B cell (primary cell): ENCODE data around the gene NPAS2. TPM values are rescaled to one million over a fixed set of nuclear protein-coding genes. Genes with fewer than 3 reads are reported as not detected.

Experiments used
- ATAC-seq: fragments of 200-7000 bp; cut with Tn5 transposase; one replicate; pipeline ENCODE4 v1.10.0; 2021; ENCODE audit warnings: low read depth, mild to moderate bottlenecking, moderate number of reproducible peaks, moderate library complexity
- CTCF ChIA-PET: fragments of 350-600 bp; sonication (Branson Sonifier 250); formaldehyde crosslinking; loops from one replicate; lab custom pipeline; 2021; ENCODE audit warnings: antibody characterized with exemption, inconsistent platforms; lab: Charles Lee
- POLR2A ChIA-PET: fragments of 350-600 bp; sonication (Branson Sonifier 250); formaldehyde crosslinking; loops from one replicate; lab custom pipeline; 2021; ENCODE audit warnings: antibody characterized with exemption; lab: Charles Lee
- DNase-seq: peaks from one replicate; pipeline ENCODE4 v3.0.0; 2013
- H2AFZ ChIP-seq: 2 replicates; pipeline ENCODE4 v1.6.1; 2012; ENCODE audit warnings: mild to moderate bottlenecking, low read depth, low read length; ENCODE audit not compliant: insufficient read depth, poor library complexity, severe bottlenecking
- H3K27ac ChIP-seq, 2 donors: 1 replicate in 1 of 2; 2 replicates in 1 of 2; pipeline ENCODE4 v1.5.1; 2012 to 2013; ENCODE audit warnings: low read length in 2 of 2, mild to moderate bottlenecking in 2 of 2, moderate library complexity in 1 of 2
- H3K27me3 ChIP-seq, 4 experiments: fragments of 200-600 bp in 1 of 4; sonication (generic) in 1 of 4; replicated peaks in 1 of 4; 1 replicate in 2 of 4; 2 replicates in 2 of 4; pipeline versions ENCODE4 v1.6.1 to v1.7.0; 2013 to 2016; ENCODE audit warnings: low read length in 3 of 4, mild to moderate bottlenecking in 2 of 4, mixed read lengths in 1 of 4, moderate library complexity in 1 of 4; ENCODE audit not compliant: insufficient read depth in 4 of 4, control insufficient read depth in 3 of 4; ENCODE audit errors: control extremely low read depth in 1 of 4
- H3K36me3 ChIP-seq, 2 experiments: replicated peaks in 1 of 2; 1 replicate in 1 of 2; 2 replicates in 1 of 2; pipeline versions ENCODE4 v1.6.1 to v1.7.1; 2013; ENCODE audit warnings: low read length in 1 of 2; ENCODE audit not compliant: insufficient read depth in 2 of 2, control insufficient read depth in 1 of 2; ENCODE audit errors: control extremely low read depth in 1 of 2, extremely low read depth in 1 of 2
- H3K4me1 ChIP-seq, 2 donors: fragments of 200-600 bp in 1 of 2; sonication (generic) in 1 of 2; 1 replicate in 1 of 2; 2 replicates in 1 of 2; pipeline versions ENCODE4 v1.5.1 to v1.6.1; 2013 to 2017; ENCODE audit warnings: low read length in 2 of 2; ENCODE audit not compliant: control insufficient read depth in 2 of 2, insufficient read depth in 2 of 2
- H3K4me2 ChIP-seq: replicated peaks from 2 replicates; pipeline ENCODE3; 2012; ENCODE audit warnings: mild to moderate bottlenecking, low read depth, low read length; ENCODE audit not compliant: poor library complexity, severe bottlenecking
- H3K4me3 ChIP-seq, 5 experiments: fragments of 200-600 bp in 1 of 5; sonication (generic) in 1 of 5; 1 replicate in 3 of 5; 2 replicates in 2 of 5; pipeline versions ENCODE4 v1.5.1 to v1.7.0; 2011 to 2016; ENCODE audit warnings: low read length in 4 of 5, mild to moderate bottlenecking in 4 of 5, low read depth in 2 of 5, control low read depth in 1 of 5, moderate library complexity in 1 of 5; ENCODE audit not compliant: insufficient read depth in 1 of 5; ENCODE audit errors: control extremely low read depth in 1 of 5, extremely low read depth in 1 of 5
- H3K79me2 ChIP-seq: fragments of 200-600 bp; sonication (generic); one replicate; pipeline ENCODE4 v1.6.0; 2016; ENCODE audit warnings: low read length; ENCODE audit not compliant: control insufficient read depth, insufficient read depth
- H3K9ac ChIP-seq: fragments of 200-600 bp; sonication (generic); 2 replicates; pipeline ENCODE4 v1.6.1; 2017; ENCODE audit warnings: mild to moderate bottlenecking, low read length, moderate library complexity
- H3K9me3 ChIP-seq, 3 donors: one replicate each; pipeline versions ENCODE4 v1.6.1 to v1.7.1; 2013; ENCODE audit warnings: low read length in 2 of 3; ENCODE audit not compliant: control insufficient read depth in 2 of 3, insufficient read depth in 1 of 3; ENCODE audit errors: control extremely low read depth in 1 of 3
- H4K20me1 ChIP-seq: 2 replicates; pipeline ENCODE4 v1.6.0; 2012; ENCODE audit warnings: mild to moderate bottlenecking, low read length; ENCODE audit not compliant: insufficient read depth, control insufficient read depth, poor library complexity, severe bottlenecking
- H3K27ac Mint-ChIP-seq: one replicate; pipeline ENCODE4 v1.8.0; 2021; ENCODE audit warnings: mixed read lengths
- H3K27me3 Mint-ChIP-seq: one replicate; pipeline ENCODE4 v1.8.0; 2021; ENCODE audit warnings: mixed read lengths
- H3K4me1 Mint-ChIP-seq: one replicate; pipeline ENCODE4 v1.8.0; 2021; ENCODE audit warnings: mixed read lengths
- H3K4me3 Mint-ChIP-seq: one replicate; pipeline ENCODE4 v1.8.0; 2021; ENCODE audit warnings: mixed read lengths
- H3K9me3 Mint-ChIP-seq: one replicate; pipeline ENCODE4 v1.8.0; 2022; ENCODE audit warnings: mixed read lengths; ENCODE audit not compliant: insufficient read depth
- EZH2 ChIP-seq: IDR thresholded peaks from 2 replicates; pipeline ENCODE4 v1.6.1; 2012; ENCODE audit warnings: borderline replicate concordance, low read depth, mild to moderate bottlenecking, moderate library complexity, low read length; ENCODE audit not compliant: insufficient read depth, poor library complexity, severe bottlenecking
- WGBS: methylation state at CpG from one replicate; pipeline ENCODE4 v1.1.5; 2013; ENCODE audit warnings: missing lambda C conversion rate; ENCODE audit not compliant: insufficient coverage; 5-methylcytosine and 5-hydroxymethylcytosine counted together
- intact Hi-C: fragments of 100-400 bp; cut with micrococcal nuclease; formaldehyde crosslinking; loops from one replicate; pipeline ENCODE4 v1.10.0; 2022
- polyA plus RNA-seq: library from polyadenylated mRNA; depleted of rRNA; stranded (reverse); fragments of >200 nt; gene quantifications from 2 replicates; pipeline ENCODE4 v1.2.3, GENCODE V29; 2012
- total RNA-seq, 2 donors: library from RNA; stranded (reverse); fragments of 120-200 nt in 1 of 2; gene quantifications; 1 replicate in 1 of 2; 2 replicates in 1 of 2; pipeline versions ENCODE4 v1.2.3 to v1.2.4, GENCODE V29; 2013 to 2022
- TF ChIP-seq, protein P1 (sequence below): fragments of 200-600 bp; IDR thresholded peaks from one replicate; pipeline ENCODE4 v1.8.0; 2022; ENCODE audit warnings: antibody characterized with exemption, mild to moderate bottlenecking

The NPAS2 gene
- total and polyA plus RNA-seq, 2 donors (not counting 1 experiment from before 2014, with no cell fraction given): not detected

DNA sequence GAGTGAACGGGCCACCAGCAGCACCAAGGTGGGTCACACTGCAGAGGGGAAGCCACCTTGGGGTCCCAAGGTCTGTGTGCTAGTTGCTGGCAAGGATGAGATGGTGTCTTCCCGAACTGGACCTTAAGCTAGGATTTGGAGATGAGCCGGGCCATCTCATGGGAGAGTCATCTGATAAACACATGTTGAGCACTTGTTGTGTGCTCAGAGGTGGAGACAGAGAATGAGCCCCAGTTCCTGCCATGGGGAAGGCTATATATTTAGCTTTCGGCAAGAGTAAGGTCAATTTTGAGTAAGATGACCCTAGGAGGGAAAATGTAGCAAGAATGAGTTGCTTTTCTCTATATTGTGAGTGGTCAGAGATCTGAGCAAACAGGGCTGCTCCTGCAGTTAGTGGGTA is 140.7 kb downstream of the NPAS2 start:
- Histone ChIP-seq H3K4me2 (no peak overlapping the region), H2AFZ (no peak overlapping the region), H3K36me3 (no peaks in the 10 kb centered on the region), H3K27me3 (peaks cover 0 to 10% (median 0%) of the 10 kb centered on the region in 4 experiments), H4K20me1 (no peaks in the 10 kb centered on the region), H3K27ac (no peak overlapping the region), H3K4me1 (no peaks in the 10 kb centered on the region), H3K9me3 (peaks cover 0 to 8% (median 0%) of the 10 kb centered on the region in 3 donors), H3K9ac (no peak overlapping the region), H3K79me2 (no peaks in the 10 kb centered on the region), H3K4me3 (no peak overlapping the region)
- H3K9me3 Mint-ChIP-seq: no peaks in the 10 kb centered on the region
- 93% methylated on average over 4 of the region's 4 CpGs for WGBS
- ChIA-PET CTCF (no interaction called here), POLR2A (no interaction called here)
- no peak for TF ChIP-seq EZH2
- TF ChIP-seq, protein P1, sequence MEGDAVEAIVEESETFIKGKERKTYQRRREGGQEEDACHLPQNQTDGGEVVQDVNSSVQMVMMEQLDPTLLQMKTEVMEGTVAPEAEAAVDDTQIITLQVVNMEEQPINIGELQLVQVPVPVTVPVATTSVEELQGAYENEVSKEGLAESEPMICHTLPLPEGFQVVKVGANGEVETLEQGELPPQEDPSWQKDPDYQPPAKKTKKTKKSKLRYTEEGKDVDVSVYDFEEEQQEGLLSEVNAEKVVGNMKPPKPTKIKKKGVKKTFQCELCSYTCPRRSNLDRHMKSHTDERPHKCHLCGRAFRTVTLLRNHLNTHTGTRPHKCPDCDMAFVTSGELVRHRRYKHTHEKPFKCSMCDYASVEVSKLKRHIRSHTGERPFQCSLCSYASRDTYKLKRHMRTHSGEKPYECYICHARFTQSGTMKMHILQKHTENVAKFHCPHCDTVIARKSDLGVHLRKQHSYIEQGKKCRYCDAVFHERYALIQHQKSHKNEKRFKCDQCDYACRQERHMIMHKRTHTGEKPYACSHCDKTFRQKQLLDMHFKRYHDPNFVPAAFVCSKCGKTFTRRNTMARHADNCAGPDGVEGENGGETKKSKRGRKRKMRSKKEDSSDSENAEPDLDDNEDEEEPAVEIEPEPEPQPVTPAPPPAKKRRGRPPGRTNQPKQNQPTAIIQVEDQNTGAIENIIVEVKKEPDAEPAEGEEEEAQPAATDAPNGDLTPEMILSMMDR: no peak
- H3K4me3 Mint-ChIP-seq: no peak overlapping the region
- DNase-seq (no peak), ATAC-seq (no peak)
- intact Hi-C loops: no loop called here
- peaks cover 18% of the 10 kb centered on the region for H3K27me3 Mint-ChIP-seq
- H3K27ac Mint-ChIP-seq: no peak overlapping the region
- no peaks in the 10 kb centered on the region for H3K4me1 Mint-ChIP-seq

DNA sequence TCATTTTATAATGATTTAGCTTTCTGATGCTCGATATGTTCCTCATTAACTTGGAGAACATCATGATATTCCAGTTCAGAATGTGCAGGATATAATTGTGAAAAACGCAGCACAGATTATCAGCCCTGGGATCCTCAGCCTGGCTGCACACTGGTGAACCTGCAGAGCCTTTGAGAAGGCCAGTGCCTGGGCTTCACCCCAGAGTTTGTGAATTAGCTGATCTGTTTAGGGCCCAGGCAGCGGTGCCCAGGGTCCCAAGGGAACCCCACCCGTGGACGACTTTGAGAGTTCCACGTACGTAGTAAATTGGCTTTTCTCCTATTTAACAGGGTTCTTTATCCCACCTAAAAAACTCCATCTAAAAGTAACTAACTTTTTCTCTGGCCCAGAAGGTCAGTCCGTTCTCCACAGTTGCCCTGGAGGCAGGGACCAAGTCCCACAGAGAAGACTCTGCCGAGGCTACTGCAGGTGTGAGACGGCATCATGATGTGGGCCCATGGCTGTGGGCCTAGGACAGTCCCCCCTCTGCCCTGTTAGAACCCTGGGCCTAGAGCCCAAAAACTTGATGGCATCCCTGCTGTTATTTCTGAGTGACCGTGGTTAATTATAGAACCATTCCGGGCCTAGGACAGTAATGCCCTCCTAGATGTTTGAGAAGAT is 142.6 kb downstream of the NPAS2 start:
- Histone ChIP-seq H3K27ac (no peak overlapping the region), H3K9ac (no peak overlapping the region), H3K4me3 (no peak overlapping the region), H4K20me1 (no peaks in the 10 kb centered on the region), H3K27me3 (no peaks in the 10 kb centered on the region), H3K4me1 (no peaks in the 10 kb centered on the region), H3K36me3 (no peaks in the 10 kb centered on the region), H3K79me2 (no peaks in the 10 kb centered on the region), H2AFZ (no peak overlapping the region), H3K9me3 (no peaks in the 10 kb centered on the region), H3K4me2 (no peak overlapping the region)
- intact Hi-C loops: no loop called here
- no peak for ATAC-seq
- ChIA-PET POLR2A (no interaction called here), CTCF (no interaction called here)
- Mint-ChIP-seq H3K4me3 (no peak overlapping the region), H3K27ac (no peak overlapping the region), H3K4me1 (no peaks in the 10 kb centered on the region), H3K27me3 (peaks cover 12% of the 10 kb centered on the region), H3K9me3 (no peaks in the 10 kb centered on the region)
- TF ChIP-seq, protein P1: no peak
- no peak for TF ChIP-seq EZH2
- DNase-seq: no peak
- WGBS: 93% methylated on average over 11 of the region's 12 CpGs
